AG10803 (cell line): Measurements from ENCODE around the gene CLDN7.

Source experiments
- DNase-seq: peaks from one replicate; pipeline ENCODE4 v3.0.0; 2010; ENCODE audit warnings: low read depth
- H3K4me3 ChIP-seq: 2 replicates; pipeline ENCODE4 v1.5.1; 2011; ENCODE audit warnings: mild to moderate bottlenecking, low read length, control low read depth
- TF ChIP-seq, protein P1 (sequence below): conservative IDR thresholded peaks from 2 replicates; pipeline ENCODE4 v1.5.1; 2011; ENCODE audit warnings: mild to moderate bottlenecking, low read length, control low read depth, inconsistent platforms

Gene CLDN7

DNA sequence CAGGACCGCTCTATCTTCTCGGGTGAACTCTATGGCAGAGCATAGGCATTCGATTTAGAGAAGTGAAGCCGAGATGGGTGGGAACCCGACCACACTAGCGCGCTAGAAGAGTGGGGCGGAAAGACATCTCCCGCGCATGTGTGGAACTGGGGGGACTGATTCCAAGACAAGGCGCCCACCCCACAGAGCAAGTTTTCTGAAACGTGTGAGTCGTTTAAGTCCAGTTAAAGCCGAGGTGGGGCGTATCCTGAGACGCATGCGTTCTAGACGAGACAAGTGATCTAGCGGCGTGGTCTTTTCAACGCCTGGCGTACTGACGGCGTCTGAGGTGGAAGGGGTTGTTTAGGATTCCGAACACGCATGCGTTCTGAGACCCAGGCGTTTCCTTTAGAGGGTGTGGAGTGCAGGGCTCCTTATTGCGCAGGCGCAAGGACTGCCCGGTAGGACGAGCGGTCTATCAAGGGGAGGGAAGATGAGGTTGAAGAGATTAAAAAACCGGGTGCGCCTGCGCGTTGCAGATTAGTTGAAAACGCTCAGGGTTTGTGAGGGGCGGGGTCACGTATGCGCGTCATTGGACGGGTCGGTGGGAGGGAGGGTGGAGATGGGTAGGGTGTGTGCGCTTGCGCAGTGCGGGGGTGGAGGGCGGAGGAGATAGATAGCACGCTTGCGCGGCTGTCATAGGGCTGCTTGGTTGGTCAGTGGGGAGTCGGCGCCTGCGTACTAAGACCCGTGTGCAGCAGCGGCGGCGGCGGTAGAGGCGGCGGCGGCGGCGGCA, 44.8 kb upstream of the CLDN7 start, which contains the start of gene EIF5A:
Gene EIF5A, plus strand, starts transcription at position 718 of the 775 bp plus-strand sequence. CDS start 2,008 bp downstream, outside the sequence.
- TF ChIP-seq, protein P1, sequence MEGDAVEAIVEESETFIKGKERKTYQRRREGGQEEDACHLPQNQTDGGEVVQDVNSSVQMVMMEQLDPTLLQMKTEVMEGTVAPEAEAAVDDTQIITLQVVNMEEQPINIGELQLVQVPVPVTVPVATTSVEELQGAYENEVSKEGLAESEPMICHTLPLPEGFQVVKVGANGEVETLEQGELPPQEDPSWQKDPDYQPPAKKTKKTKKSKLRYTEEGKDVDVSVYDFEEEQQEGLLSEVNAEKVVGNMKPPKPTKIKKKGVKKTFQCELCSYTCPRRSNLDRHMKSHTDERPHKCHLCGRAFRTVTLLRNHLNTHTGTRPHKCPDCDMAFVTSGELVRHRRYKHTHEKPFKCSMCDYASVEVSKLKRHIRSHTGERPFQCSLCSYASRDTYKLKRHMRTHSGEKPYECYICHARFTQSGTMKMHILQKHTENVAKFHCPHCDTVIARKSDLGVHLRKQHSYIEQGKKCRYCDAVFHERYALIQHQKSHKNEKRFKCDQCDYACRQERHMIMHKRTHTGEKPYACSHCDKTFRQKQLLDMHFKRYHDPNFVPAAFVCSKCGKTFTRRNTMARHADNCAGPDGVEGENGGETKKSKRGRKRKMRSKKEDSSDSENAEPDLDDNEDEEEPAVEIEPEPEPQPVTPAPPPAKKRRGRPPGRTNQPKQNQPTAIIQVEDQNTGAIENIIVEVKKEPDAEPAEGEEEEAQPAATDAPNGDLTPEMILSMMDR: no peak
- DNase-seq: peak; percentile 100
- peak within 1 kb of the TSS; percentile 93 for H3K4me3 ChIP-seq

DNA sequence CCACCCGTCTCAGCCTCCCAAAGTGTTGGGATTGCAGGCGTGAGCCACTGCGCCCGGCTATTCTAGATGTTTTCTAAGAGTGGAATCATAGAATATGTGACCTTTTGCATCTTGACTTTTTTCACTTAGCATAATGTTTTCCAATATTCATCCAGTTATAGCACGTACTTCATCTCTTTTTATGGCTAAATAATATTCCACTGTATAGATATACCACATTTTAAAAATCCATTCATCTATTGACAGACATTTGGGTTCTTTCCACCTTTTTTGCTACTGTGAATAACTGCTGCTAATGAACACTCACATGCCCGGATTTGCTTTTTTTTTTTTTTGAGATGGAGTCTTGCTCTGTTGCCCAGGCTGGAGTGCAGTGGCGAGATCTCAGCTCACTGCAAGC, 41.9 kb upstream of the CLDN7 start:
- no peak for DNase-seq
- no peak overlapping the region for H3K4me3 ChIP-seq
- TF ChIP-seq, protein P1: no peak

DNA sequence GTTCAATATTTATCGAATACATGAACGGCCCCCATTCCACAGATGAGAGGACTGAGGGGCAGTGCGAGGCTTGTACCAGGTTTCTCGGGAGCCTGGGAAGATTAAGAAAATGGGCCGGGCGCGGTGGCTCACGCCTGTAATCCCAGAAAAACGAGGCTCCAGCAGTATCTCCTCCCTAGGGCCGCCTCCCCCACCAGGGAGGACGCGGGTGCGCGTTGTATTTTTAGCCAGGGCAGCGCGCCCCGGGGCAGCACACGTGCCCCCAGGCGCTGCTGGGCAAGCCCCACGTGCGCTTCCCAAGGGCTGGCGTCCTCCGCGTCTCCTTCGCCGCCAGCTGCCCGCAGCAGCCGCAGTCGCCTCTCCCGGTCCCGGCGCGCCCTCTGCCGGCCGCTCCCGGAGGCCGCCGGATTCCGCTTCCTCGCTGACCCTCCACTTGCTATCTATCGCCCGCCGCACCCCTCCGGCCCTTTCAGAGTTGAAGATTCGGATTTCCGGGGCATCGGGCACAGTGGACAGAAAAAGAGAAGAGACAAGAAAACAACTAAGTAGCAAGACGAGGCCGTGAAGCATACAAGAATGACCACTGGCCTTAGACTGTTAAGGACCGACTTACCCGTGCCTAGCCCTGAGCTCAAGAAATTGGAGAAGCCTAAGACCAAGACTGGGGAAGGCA, 34.0 kb upstream of the CLDN7 start:
- TF ChIP-seq, protein P1: peak; percentile 56
- DNase-seq: peak; percentile 79
- no peak overlapping the region for H3K4me3 ChIP-seq

DNA sequence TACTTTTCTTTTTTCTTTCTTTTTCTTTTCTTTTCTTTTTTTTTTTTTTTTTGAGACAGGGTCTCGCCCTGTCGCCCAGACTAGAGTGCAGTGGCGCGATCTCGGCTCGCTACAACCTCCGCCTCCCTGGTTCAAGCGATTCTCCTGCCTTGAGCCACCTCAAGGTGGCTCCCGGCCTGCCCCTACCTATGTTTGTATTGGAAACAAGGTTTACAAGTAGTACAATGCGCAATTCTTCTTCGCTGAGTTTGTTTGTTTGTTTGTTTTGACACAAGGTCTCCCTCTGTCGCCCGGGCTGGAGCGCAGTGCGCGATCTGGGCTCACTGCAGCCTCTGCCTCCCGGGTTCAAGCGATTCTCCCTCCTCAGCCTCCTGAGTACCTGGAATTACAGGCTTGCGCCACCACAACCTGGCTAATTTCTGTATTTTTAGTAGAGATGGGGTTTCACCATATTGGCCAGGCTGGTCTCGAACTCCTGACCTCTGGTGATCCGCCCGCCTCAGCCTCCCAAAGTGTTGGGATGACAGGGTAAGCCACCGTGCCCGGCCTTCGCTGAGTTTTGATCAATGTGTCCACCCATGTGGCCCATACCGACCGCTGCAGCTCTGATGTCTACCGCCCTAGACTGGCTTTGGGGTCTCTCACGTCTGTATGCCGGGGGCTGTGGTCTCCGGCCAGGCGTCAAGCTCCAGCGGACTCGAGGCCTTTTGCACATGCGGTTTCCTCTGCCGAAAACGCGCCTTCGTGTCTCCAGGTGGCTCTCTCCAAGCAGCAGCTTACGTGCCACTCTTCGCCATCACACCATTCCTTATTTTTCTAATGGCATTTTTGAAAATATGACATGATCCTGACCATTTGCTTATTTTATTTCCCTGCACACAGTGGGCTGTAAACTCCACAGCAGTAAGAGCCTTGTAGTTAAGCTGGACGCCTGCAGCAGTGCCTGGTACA, 33.2 kb upstream of the CLDN7 start:
- no peak overlapping the region for H3K4me3 ChIP-seq
- DNase-seq: no peak
- TF ChIP-seq, protein P1: no peak

DNA sequence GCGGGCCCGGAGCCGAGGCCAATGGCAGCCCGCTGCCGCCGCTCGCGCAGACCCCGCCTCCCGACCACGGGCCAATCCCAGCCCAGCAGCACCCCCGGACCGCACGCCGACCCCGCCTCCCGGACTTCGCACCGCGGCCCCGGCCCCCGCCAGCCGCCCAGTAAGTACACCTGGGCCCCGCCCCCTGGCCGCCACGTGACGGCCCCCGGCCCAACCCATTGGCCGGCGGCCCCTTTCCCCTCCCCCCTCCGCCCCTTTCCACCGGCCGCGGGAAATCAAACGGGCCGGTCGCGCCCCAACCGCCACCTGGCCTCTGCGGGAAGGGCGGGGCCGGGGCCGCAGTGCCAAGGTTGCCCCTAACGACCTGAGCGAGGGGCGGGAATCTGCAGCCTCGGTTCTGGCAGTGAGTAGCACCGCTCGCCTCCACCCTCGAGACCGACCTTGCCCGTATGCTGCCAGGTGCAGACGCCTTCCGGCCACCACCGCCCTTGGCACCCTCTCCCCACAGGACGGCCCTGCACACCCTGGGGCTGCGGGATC, 32.4 kb upstream of the CLDN7 start, which contains the start of gene YBX2:
Gene YBX2, minus strand, starts transcription at position 26 of the 540 bp plus-strand sequence. CDS start 139 bp downstream, outside the sequence.
- DNase-seq: no peak

More for the DNA sequence above, 32.4 kb upstream of the CLDN7 start, which contains the start of gene YBX2:
- TF ChIP-seq, protein P1: no peak
- no peak within 1 kb of the TSS for H3K4me3 ChIP-seq
